Stimulated activated CD4-positive, alpha-beta T cell treated with anti-CD3 and anti-CD28 coated beads, Interleukin-15, amount 100 ng/mL, for 48 hours (primary cell): ENCODE data around the gene KIAA0825.

Experiments used
- DNase-seq, 2 donors: peaks; one replicate each; pipeline ENCODE4 v3.0.0-alpha.2; 2020; ENCODE audit warnings: low read depth in 2 of 2

KIAA0825 gene

GRCh38 chr5:94243612-94244011, 374.8 kb downstream of the KIAA0825 start:
- no peak for DNase-seq

GRCh38 chr5:94240993-94241651, 377.3 kb downstream of the KIAA0825 start:
- DNase-seq, result no peak

- no peak for DNase-seq
These were observed 377.8 kb downstream of the KIAA0825 start for GRCh38 chr5:94240596-94240992.

- DNase-seq, result no peak
These were observed 378.3 kb downstream of the KIAA0825 start for GRCh38 chr5:94240134-94240533.

- DNase-seq, result no peak
These were observed 379.1 kb downstream of the KIAA0825 start for GRCh38 chr5:94239266-94239665.

GRCh38 chr5:94234987-94235386, 383.4 kb downstream of the KIAA0825 start:
- DNase-seq, result no peak

GRCh38 chr5:94228791-94229190, 389.6 kb downstream of the KIAA0825 start:
- DNase-seq, result no peak

- no peak for DNase-seq
These were observed 395.2 kb downstream of the KIAA0825 start for GRCh38 chr5:94223235-94223634.

GRCh38 chr5:94218374-94218773, 400.0 kb downstream of the KIAA0825 start:
- DNase-seq, result no peak

GRCh38 chr5:94217745-94218144, 400.7 kb downstream of the KIAA0825 start:
- DNase-seq, result no peak

GRCh38 chr5:94217216-94217615, 401.2 kb downstream of the KIAA0825 start:
- DNase-seq, result no peak

- no peak for DNase-seq
These were observed 405.9 kb downstream of the KIAA0825 start for GRCh38 chr5:94212476-94212875.

GRCh38 chr5:94209774-94210355, 408.5 kb downstream of the KIAA0825 start:
- DNase-seq, result no peak

- no peak for DNase-seq
These were observed 409.1 kb downstream of the KIAA0825 start for GRCh38 chr5:94209272-94209671.

- DNase-seq, result no peak
These were observed 418.8 kb downstream of the KIAA0825 start for GRCh38 chr5:94199566-94199965.

- no peak for DNase-seq
These were observed 420.4 kb downstream of the KIAA0825 start for GRCh38 chr5:94197970-94198369.

- DNase-seq, result no peak
These were observed 421.5 kb downstream of the KIAA0825 start for GRCh38 chr5:94196953-94197352.

GRCh38 chr5:94192658-94193391, 425.6 kb downstream of the KIAA0825 start:
- DNase-seq, result no peak

GRCh38 chr5:94191604-94192003, 426.8 kb downstream of the KIAA0825 start:
- no peak for DNase-seq

GRCh38 chr5:94188725-94189124, 429.7 kb downstream of the KIAA0825 start:
- no peak for DNase-seq

GRCh38 chr5:94184870-94185269, 433.5 kb downstream of the KIAA0825 start:
- DNase-seq, result no peak

- no peak for DNase-seq
These were observed 436.5 kb downstream of the KIAA0825 start for GRCh38 chr5:94181895-94182294.

- no peak for DNase-seq
These were observed 437.6 kb downstream of the KIAA0825 start for GRCh38 chr5:94180761-94181160.
